Keratinocyte (primary cell): ENCODE results near the gene CCDC146.
"Not testable (repeated sequence)": the region's sequence is repeated elsewhere in the genome, so short reads cannot be mapped to it uniquely, and the experiment has no call there.

Experiments
- CTCF ChIP-seq, 3 experiments: IDR thresholded peaks in 1 of 3; conservative IDR thresholded peaks in 1 of 3; optimal IDR thresholded peaks in 1 of 3; 2 replicates in 2 of 3; 3 replicates in 1 of 3; pipeline versions ENCODE3 to v1.5.1; 2011; ENCODE audit warnings: low read length in 3 of 3, mild to moderate bottlenecking in 3 of 3, moderate library complexity in 2 of 3, control low read depth in 1 of 3, inconsistent platforms in 1 of 3; ENCODE audit not compliant: insufficient read depth in 2 of 3; ENCODE audit errors: extremely low read depth in 1 of 3
- EZH2 ChIP-seq: IDR thresholded peaks from one replicate; pipeline ENCODE4 v1.6.1; 2012; ENCODE audit warnings: inconsistent platforms, mild to moderate bottlenecking, low read length, moderate library complexity

- TF ChIP-seq CTCF (optimal IDR thresholded peaks at IDR 0.05 in 1 of 3, IDR thresholded peaks at IDR 0.05 in 1 of 3, conservative IDR thresholded peaks at IDR 0.05 in 1 of 3; ENCODE audit: extremely low read depth in 1 of 3, insufficient read depth in 2 of 3, low read length in 3 of 3); EZH2: not testable (repeated sequence)
Observed at GRCh38 chr7:77079112-77079511, 43.3 kb upstream of the CCDC146 start.
